HEK293 (cell line): ENCODE results near the gene FSCN2.

Source experiments
- EGR2 ChIP-seq: fragments of 450-650 bp; formaldehyde crosslinking; IDR thresholded peaks from 2 replicates; pipeline ENCODE4 v1.5.1; 2016; ENCODE audit warnings: low read depth, missing biosample characterization, missing genetic modification characterization
- GLI2 ChIP-seq: fragments of 450-650 bp; formaldehyde crosslinking; IDR thresholded peaks from 2 replicates; pipeline ENCODE4; 2017; ENCODE audit warnings: missing biosample characterization, missing genetic modification characterization, low read depth, borderline replicate concordance
- KLF1 ChIP-seq: fragments of 450-650 bp; formaldehyde crosslinking; IDR thresholded peaks from 2 replicates; pipeline ENCODE4 v1.5.1; 2016; ENCODE audit warnings: missing biosample characterization, missing genetic modification characterization
- MYNN ChIP-seq: fragments of 450-650 bp; formaldehyde crosslinking; IDR thresholded peaks from 2 replicates; pipeline ENCODE4 v1.5.1; 2016; ENCODE audit warnings: missing biosample characterization, missing genetic modification characterization, borderline replicate concordance
- RBAK ChIP-seq: fragments of 450-650 bp; formaldehyde crosslinking; IDR thresholded peaks from 2 replicates; pipeline ENCODE4 v1.5.1; 2016; ENCODE audit warnings: missing biosample characterization, missing genetic modification characterization
- ZBTB7A ChIP-seq: fragments of 450-650 bp; formaldehyde crosslinking; IDR thresholded peaks from 2 replicates; pipeline ENCODE4 v1.5.1; 2016; ENCODE audit warnings: low read depth, missing biosample characterization, missing genetic modification characterization
- ZNF121 ChIP-seq: fragments of 450-650 bp; formaldehyde crosslinking; IDR thresholded peaks from 2 replicates; pipeline ENCODE4 v1.5.1; 2016; ENCODE audit warnings: missing biosample characterization, missing genetic modification characterization
- ZNF174 ChIP-seq: fragments of 450-650 bp; formaldehyde crosslinking; IDR thresholded peaks from 2 replicates; pipeline ENCODE4 v1.5.0; 2017; ENCODE audit warnings: missing biosample characterization, mild to moderate bottlenecking, missing genetic modification characterization
- ZNF19 ChIP-seq: fragments of 450-650 bp; formaldehyde crosslinking; IDR thresholded peaks from 2 replicates; pipeline ENCODE4; 2016; ENCODE audit warnings: missing biosample characterization, missing genetic modification characterization, low read depth
- ZNF2 ChIP-seq: fragments of 450-650 bp; formaldehyde crosslinking; IDR thresholded peaks from 2 replicates; pipeline ENCODE4 v1.5.1; 2016; ENCODE audit warnings: missing biosample characterization, missing genetic modification characterization
- ZNF311 ChIP-seq: fragments of 450-650 bp; formaldehyde crosslinking; IDR thresholded peaks from 2 replicates; pipeline ENCODE4 v1.5.1; 2017; ENCODE audit warnings: missing biosample characterization, missing genetic modification characterization, borderline replicate concordance
- ZNF324 ChIP-seq: fragments of 450-650 bp; formaldehyde crosslinking; IDR thresholded peaks from 2 replicates; pipeline ENCODE4 v1.5.1; 2016; ENCODE audit warnings: missing biosample characterization, missing genetic modification characterization
- ZNF426 ChIP-seq: fragments of 450-650 bp; formaldehyde crosslinking; IDR thresholded peaks from 2 replicates; pipeline ENCODE4 v1.5.1; 2017; ENCODE audit warnings: missing biosample characterization, missing genetic modification characterization, mild to moderate bottlenecking, inconsistent platforms, moderate library complexity
- ZNF555 ChIP-seq: fragments of 450-650 bp; formaldehyde crosslinking; conservative IDR thresholded peaks from 2 replicates; pipeline ENCODE4 v1.5.1; 2017; ENCODE audit warnings: missing biosample characterization, mild to moderate bottlenecking, missing genetic modification characterization, inconsistent platforms
- ZNF596 ChIP-seq: fragments of 450-650 bp; IDR thresholded peaks from 2 replicates; pipeline ENCODE4 v1.5.0; 2018; ENCODE audit warnings: missing biosample characterization, mild to moderate bottlenecking, missing genetic modification characterization, moderate library complexity
- ZNF623 ChIP-seq: fragments of 450-650 bp; formaldehyde crosslinking; IDR thresholded peaks from 2 replicates; pipeline ENCODE4 v1.5.1; 2016; ENCODE audit warnings: missing biosample characterization, missing genetic modification characterization
- ZNF629 ChIP-seq: fragments of 450-650 bp; formaldehyde crosslinking; IDR thresholded peaks from 2 replicates; pipeline ENCODE4 v1.5.1; 2017; ENCODE audit warnings: missing biosample characterization, missing genetic modification characterization
- ZNF785 ChIP-seq: fragments of 450-650 bp; formaldehyde crosslinking; IDR thresholded peaks from 2 replicates; pipeline ENCODE4 v1.5.1; 2016; ENCODE audit warnings: missing biosample characterization, missing genetic modification characterization
- TF ChIP-seq, protein P1 (sequence below): fragments of 450-650 bp; formaldehyde crosslinking; IDR thresholded peaks from 2 replicates; pipeline ENCODE4 v1.5.1; 2016; ENCODE audit warnings: missing biosample characterization, missing genetic modification characterization, borderline replicate concordance
- TF ChIP-seq, protein P2 (sequence below): fragments of 450-650 bp; formaldehyde crosslinking; IDR thresholded peaks from 2 replicates; pipeline ENCODE4 v1.5.1; 2016; ENCODE audit warnings: missing biosample characterization, missing genetic modification characterization, borderline replicate concordance
- TF ChIP-seq, protein P3 (sequence below): fragments of 450-650 bp; formaldehyde crosslinking; IDR thresholded peaks from 2 replicates; pipeline ENCODE4 v1.5.1; 2016; ENCODE audit warnings: missing biosample characterization, missing genetic modification characterization
- TF ChIP-seq, protein P4 (sequence below): fragments of 450-650 bp; formaldehyde crosslinking; IDR thresholded peaks from 2 replicates; pipeline ENCODE4 v1.5.1; 2017; ENCODE audit warnings: missing biosample characterization, missing genetic modification characterization
- TF ChIP-seq, protein P5 (sequence below): fragments of 450-650 bp; formaldehyde crosslinking; IDR thresholded peaks from 2 replicates; pipeline ENCODE4 v1.5.1; 2016; ENCODE audit warnings: missing biosample characterization, missing genetic modification characterization
- TF ChIP-seq, protein P6 (sequence below): fragments of 450-650 bp; formaldehyde crosslinking; IDR thresholded peaks from 2 replicates; pipeline ENCODE4 v1.5.1; 2017; ENCODE audit warnings: missing biosample characterization, missing genetic modification characterization
- TF ChIP-seq, protein P7 (sequence below): fragments of 450-650 bp; formaldehyde crosslinking; IDR thresholded peaks from 2 replicates; pipeline ENCODE4 v1.5.1; 2017; ENCODE audit warnings: missing biosample characterization, missing genetic modification characterization

FSCN2 gene

DNA sequence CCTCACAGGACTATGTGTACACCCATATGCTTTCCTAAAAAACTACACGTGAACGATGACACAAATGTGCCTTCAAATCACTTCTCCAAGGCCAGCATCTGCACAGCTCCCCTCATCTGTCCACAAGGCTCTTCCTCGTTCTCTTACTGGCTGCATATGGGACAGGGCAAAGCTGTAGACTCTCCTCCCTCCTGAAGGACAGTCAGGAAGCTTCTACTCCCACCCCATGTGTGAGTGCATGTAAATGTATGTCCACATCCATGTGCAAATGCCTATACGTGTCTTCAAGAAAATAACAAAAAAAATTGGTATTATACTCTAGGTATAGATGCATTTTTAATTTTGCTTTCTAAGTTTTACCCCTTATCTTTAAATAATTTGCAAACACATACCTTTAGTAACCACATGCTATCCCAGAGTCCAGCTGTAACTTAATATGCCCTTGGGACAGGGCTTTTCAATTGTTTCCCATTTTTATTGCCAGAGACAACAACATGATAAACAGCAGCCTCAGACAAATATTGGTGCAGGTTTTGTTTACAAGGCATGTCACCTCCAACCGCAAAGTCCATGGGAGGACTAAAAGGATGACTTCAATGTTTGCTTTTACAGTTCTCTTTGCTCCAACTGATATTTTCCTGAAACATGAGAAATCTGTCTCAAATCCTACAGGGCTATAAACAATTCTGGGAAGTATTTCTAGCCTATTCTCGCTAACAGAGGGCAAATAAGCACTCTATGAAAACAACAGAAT, 55.6 kb downstream of the FSCN2 start (continued):
- TF ChIP-seq, protein P1, sequence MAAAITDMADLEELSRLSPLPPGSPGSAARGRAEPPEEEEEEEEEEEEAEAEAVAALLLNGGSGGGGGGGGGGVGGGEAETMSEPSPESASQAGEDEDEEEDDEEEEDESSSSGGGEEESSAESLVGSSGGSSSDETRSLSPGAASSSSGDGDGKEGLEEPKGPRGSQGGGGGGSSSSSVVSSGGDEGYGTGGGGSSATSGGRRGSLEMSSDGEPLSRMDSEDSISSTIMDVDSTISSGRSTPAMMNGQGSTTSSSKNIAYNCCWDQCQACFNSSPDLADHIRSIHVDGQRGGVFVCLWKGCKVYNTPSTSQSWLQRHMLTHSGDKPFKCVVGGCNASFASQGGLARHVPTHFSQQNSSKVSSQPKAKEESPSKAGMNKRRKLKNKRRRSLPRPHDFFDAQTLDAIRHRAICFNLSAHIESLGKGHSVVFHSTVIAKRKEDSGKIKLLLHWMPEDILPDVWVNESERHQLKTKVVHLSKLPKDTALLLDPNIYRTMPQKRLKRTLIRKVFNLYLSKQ (tag by site-specific recombination) = no peak
- TF ChIP-seq ZNF785 (tag by site-specific recombination) = no peak
- TF ChIP-seq ZNF426 (tag by site-specific recombination) = no peak
- TF ChIP-seq ZNF2 (tag by site-specific recombination) = peak; percentile 73
- TF ChIP-seq, protein P2, sequence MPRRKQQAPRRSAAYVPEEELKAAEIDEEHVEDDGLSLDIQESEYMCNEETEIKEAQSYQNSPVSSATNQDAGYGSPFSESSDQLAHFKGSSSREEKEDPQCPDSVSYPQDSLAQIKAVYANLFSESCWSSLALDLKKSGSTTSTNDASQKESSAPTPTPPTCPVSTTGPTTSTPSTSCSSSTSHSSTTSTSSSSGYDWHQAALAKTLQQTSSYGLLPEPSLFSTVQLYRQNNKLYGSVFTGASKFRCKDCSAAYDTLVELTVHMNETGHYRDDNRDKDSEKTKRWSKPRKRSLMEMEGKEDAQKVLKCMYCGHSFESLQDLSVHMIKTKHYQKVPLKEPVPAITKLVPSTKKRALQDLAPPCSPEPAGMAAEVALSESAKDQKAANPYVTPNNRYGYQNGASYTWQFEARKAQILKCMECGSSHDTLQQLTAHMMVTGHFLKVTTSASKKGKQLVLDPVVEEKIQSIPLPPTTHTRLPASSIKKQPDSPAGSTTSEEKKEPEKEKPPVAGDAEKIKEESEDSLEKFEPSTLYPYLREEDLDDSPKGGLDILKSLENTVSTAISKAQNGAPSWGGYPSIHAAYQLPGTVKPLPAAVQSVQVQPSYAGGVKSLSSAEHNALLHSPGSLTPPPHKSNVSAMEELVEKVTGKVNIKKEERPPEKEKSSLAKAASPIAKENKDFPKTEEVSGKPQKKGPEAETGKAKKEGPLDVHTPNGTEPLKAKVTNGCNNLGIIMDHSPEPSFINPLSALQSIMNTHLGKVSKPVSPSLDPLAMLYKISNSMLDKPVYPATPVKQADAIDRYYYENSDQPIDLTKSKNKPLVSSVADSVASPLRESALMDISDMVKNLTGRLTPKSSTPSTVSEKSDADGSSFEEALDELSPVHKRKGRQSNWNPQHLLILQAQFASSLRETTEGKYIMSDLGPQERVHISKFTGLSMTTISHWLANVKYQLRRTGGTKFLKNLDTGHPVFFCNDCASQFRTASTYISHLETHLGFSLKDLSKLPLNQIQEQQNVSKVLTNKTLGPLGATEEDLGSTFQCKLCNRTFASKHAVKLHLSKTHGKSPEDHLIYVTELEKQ (tag by site-specific recombination) = peak; percentile 97
- no peak for TF ChIP-seq EGR2 (tag by site-specific recombination)
- TF ChIP-seq, protein P3, sequence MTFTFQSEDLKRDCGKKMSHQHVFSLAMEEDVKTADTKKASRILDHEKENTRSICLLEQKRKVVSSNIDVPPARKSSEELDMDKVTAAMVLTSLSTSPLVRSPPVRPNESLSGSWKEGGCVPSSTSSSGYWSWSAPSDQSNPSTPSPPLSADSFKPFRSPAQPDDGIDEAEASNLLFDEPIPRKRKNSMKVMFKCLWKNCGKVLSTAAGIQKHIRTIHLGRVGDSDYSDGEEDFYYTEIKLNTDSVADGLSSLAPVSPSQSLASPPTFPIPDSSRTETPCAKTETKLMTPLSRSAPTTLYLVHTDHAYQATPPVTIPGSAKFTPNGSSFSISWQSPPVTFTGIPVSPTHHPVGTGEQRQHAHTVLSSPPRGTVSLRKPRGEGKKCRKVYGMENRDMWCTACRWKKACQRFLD (tag by site-specific recombination) = no peak
- TF ChIP-seq, protein P4, sequence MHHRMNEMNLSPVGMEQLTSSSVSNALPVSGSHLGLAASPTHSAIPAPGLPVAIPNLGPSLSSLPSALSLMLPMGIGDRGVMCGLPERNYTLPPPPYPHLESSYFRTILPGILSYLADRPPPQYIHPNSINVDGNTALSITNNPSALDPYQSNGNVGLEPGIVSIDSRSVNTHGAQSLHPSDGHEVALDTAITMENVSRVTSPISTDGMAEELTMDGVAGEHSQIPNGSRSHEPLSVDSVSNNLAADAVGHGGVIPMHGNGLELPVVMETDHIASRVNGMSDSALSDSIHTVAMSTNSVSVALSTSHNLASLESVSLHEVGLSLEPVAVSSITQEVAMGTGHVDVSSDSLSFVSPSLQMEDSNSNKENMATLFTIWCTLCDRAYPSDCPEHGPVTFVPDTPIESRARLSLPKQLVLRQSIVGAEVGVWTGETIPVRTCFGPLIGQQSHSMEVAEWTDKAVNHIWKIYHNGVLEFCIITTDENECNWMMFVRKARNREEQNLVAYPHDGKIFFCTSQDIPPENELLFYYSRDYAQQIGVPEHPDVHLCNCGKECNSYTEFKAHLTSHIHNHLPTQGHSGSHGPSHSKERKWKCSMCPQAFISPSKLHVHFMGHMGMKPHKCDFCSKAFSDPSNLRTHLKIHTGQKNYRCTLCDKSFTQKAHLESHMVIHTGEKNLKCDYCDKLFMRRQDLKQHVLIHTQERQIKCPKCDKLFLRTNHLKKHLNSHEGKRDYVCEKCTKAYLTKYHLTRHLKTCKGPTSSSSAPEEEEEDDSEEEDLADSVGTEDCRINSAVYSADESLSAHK (tag by site-specific recombination) = peak; percentile 95
- TF ChIP-seq, protein P5, sequence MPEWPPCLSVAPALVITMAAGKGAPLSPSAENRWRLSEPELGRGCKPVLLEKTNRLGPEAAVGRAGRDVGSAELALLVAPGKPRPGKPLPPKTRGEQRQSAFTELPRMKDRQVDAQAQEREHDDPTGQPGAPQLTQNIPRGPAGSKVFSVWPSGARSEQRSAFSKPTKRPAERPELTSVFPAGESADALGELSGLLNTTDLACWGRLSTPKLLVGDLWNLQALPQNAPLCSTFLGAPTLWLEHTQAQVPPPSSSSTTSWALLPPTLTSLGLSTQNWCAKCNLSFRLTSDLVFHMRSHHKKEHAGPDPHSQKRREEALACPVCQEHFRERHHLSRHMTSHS (tag by site-specific recombination) = peak; percentile 91
- TF ChIP-seq ZNF629 (tag by site-specific recombination) = peak; percentile 90
- peak; percentile 55; the same call in 1 of the 2 replicates for TF ChIP-seq ZNF324
- no peak for TF ChIP-seq ZNF19
- TF ChIP-seq ZNF174 (tag by site-specific recombination) = no peak
- TF ChIP-seq ZBTB7A = peak; percentile 81
- no peak for TF ChIP-seq RBAK (tag by site-specific recombination)
- no peak for TF ChIP-seq MYNN (tag by site-specific recombination)
- no peak for TF ChIP-seq ZNF311 (tag by site-specific recombination)
- TF ChIP-seq ZNF596 = peak; percentile 73; the same call in 1 of the 2 replicates
- TF ChIP-seq ZNF121 (tag by site-specific recombination) = peak; percentile 47; the same call in 1 of the 2 replicates
- 0 out of 2 replicates have a peak, but pooled peaks have one; percentile 25 for TF ChIP-seq ZNF623 (tag by site-specific recombination)
- no peak for TF ChIP-seq ZNF555 (tag by site-specific recombination)
- TF ChIP-seq GLI2 = peak; percentile 97
- TF ChIP-seq, protein P6, sequence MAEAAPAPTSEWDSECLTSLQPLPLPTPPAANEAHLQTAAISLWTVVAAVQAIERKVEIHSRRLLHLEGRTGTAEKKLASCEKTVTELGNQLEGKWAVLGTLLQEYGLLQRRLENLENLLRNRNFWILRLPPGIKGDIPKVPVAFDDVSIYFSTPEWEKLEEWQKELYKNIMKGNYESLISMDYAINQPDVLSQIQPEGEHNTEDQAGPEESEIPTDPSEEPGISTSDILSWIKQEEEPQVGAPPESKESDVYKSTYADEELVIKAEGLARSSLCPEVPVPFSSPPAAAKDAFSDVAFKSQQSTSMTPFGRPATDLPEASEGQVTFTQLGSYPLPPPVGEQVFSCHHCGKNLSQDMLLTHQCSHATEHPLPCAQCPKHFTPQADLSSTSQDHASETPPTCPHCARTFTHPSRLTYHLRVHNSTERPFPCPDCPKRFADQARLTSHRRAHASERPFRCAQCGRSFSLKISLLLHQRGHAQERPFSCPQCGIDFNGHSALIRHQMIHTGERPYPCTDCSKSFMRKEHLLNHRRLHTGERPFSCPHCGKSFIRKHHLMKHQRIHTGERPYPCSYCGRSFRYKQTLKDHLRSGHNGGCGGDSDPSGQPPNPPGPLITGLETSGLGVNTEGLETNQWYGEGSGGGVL (tag by site-specific recombination) = peak; percentile 55
- peak; percentile 25; the same call in 1 of the 2 replicates for TF ChIP-seq KLF1
- TF ChIP-seq, protein P7, sequence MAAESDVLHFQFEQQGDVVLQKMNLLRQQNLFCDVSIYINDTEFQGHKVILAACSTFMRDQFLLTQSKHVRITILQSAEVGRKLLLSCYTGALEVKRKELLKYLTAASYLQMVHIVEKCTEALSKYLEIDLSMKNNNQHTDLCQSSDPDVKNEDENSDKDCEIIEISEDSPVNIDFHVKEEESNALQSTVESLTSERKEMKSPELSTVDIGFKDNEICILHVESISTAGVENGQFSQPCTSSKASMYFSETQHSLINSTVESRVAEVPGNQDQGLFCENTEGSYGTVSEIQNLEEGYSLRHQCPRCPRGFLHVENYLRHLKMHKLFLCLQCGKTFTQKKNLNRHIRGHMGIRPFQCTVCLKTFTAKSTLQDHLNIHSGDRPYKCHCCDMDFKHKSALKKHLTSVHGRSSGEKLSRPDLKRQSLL (tag by site-specific recombination) = 0 out of 2 replicates have a peak, but pooled peaks have one; percentile 35
